OCI-LY7 (cell line): ENCODE measurements around the gene CLDN24.

Experiments used
- CTCF ChIP-seq: fragments of 200-600 bp; sonication (generic); conservative IDR thresholded peaks from 2 replicates; pipeline ENCODE4 v1.5.1; 2014; ENCODE audit warnings: mild to moderate bottlenecking, antibody characterized with exemption, low read length, moderate library complexity, mixed read lengths
- EZH2phosphoT487 ChIP-seq: fragments of 200-600 bp; sonication (generic); IDR thresholded peaks from 2 replicates; pipeline ENCODE4 v1.6.1; 2018; ENCODE audit warnings: low read depth, borderline replicate concordance, mild to moderate bottlenecking, mixed run types, antibody characterized with exemption, low read length, moderate library complexity, mixed read lengths

GRCh38 chr4:183349673-183350072 lies 27.4 kb upstream of the CLDN24 start:
- TF ChIP-seq CTCF (no peak), EZH2phosphoT487 (no peak)
